ENCODE data around the gene LAMTOR1. TPM values are rescaled to one million over a fixed set of nuclear protein-coding genes. Genes with fewer than 3 reads are reported as not detected.

The LAMTOR1 gene
- total and polyA plus RNA-seq, 2 donors (not counting 3 experiments of a cell fraction or from before 2014, with no cell fraction given) = 95.1 to 174 TPM

DNA sequence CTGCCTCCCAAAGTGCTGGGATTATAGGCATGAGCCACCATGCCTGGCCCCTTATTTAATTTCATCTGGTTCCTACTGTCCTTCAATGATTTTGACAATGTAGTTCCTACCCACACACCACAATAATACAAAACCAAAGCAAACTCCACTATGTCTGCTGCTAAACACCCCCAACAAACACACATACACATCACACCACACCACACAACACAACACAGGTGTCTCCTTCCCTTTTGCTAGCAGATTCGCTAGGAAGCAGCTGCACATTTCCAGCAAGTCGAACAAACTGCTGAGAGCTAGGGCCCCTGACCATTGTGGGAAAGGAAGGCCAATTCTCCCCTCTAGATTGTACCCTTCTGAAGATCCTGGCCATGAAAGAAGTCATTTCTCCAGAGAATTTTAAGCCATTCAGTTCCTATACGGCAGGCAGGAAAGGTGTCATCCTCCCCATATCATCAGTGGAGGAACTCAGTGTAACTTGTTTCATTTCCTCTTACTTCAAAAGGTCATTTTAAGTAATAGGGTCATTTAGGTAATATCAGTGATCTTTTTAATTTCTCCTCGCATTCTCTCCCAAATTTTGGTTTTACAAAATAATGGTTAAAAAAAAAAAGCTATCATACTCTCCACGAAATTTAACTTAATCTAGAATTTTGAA, 41.2 kb downstream of the LAMTOR1 start:
- DNase-seq (ENCODE audit: low read depth, low spot score) (no peak), FAIRE-seq (no peak)
- CTCF ChIA-PET = no interaction called here
- H4K20me1 ChIP-seq (replicated peaks; ENCODE audit: control insufficient read depth, extremely low read depth, insufficient read depth, low read length) = no peaks in the 10 kb centered on the region
- H2AFZ ChIP-seq (ENCODE audit: low read depth, low read length) = no peak overlapping the region
- no peaks in the 10 kb centered on the region for H3K27me3 ChIP-seq (ENCODE audit: control insufficient read depth in 2 of 2, insufficient read depth in 2 of 2, low read length in 2 of 2)
- H3K4me3 ChIP-seq (replicated peaks in 1 of 3; ENCODE audit: insufficient read depth in 1 of 3, low read depth in 1 of 3, low read length in 3 of 3) = no peak overlapping the region
- peaks cover 35% of the 10 kb centered on the region for H3K79me2 ChIP-seq (ENCODE audit: control insufficient read depth, insufficient read depth, low read length)
- H3K27ac ChIP-seq (ENCODE audit: insufficient read depth, low read depth, low read length) = no peak overlapping the region
- H3K9ac ChIP-seq (replicated peaks; ENCODE audit: extremely low read depth, insufficient read depth, low read length) = no peak overlapping the region
- POLR2A ChIA-PET = interaction anchor here (0.6 kb wide), 1 partner anchor 19 kb away, joined by 7 read pairs; no protein-coding TSS in a partner anchor
- TF ChIP-seq MYC (IDR thresholded peaks at IDR 0.05; ENCODE audit: low read depth, low read length) (no peak), FOS (IDR thresholded peaks at IDR 0.05; ENCODE audit: borderline replicate concordance, insufficient read depth, low read length) (no peak), POLR2AphosphoS5 (IDR thresholded peaks at IDR 0.05; ENCODE audit: insufficient read depth, low read depth, low read length) (no peak), EZH2 (IDR thresholded peaks at IDR 0.05; ENCODE audit: borderline replicate concordance, low read depth, low read length, severe bottlenecking) (no peak)
- TF ChIP-seq, protein P1, sequence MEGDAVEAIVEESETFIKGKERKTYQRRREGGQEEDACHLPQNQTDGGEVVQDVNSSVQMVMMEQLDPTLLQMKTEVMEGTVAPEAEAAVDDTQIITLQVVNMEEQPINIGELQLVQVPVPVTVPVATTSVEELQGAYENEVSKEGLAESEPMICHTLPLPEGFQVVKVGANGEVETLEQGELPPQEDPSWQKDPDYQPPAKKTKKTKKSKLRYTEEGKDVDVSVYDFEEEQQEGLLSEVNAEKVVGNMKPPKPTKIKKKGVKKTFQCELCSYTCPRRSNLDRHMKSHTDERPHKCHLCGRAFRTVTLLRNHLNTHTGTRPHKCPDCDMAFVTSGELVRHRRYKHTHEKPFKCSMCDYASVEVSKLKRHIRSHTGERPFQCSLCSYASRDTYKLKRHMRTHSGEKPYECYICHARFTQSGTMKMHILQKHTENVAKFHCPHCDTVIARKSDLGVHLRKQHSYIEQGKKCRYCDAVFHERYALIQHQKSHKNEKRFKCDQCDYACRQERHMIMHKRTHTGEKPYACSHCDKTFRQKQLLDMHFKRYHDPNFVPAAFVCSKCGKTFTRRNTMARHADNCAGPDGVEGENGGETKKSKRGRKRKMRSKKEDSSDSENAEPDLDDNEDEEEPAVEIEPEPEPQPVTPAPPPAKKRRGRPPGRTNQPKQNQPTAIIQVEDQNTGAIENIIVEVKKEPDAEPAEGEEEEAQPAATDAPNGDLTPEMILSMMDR (IDR thresholded peaks at IDR 0.05; ENCODE audit: extremely low read depth in 1 of 2, insufficient read depth in 1 of 2, low read depth in 1 of 2, low read length in 2 of 2) = no peak
- TF ChIP-seq, protein P2, sequence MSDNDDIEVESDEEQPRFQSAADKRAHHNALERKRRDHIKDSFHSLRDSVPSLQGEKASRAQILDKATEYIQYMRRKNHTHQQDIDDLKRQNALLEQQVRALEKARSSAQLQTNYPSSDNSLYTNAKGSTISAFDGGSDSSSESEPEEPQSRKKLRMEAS (IDR thresholded peaks at IDR 0.05; ENCODE audit: insufficient read depth, insufficient read length) = no peak
- no peaks in the 10 kb centered on the region for H3K9me3 ChIP-seq (replicated peaks; ENCODE audit: control insufficient read depth, insufficient read depth, low read length)
- no TSS peak for BruUV-seq (replicated peaks)
- peaks cover 6% of the 10 kb centered on the region for H3K4me1 ChIP-seq (ENCODE audit: control insufficient read depth, extremely low read depth, insufficient read depth, low read length)
- no peaks in the 10 kb centered on the region for H3K9me1 ChIP-seq (replicated peaks; ENCODE audit: control insufficient read depth, extremely low read depth, insufficient read depth, low read length)
- dilution Hi-C loops (cut with MboI; ENCODE audit: extremely low pct_ligation_motif_present, low sequenced_read_pairs) (no loop called here), intact Hi-C loops (cut with micrococcal nuclease) (no loop called here)
- H3K36me3 ChIP-seq (ENCODE audit: control insufficient read depth in 2 of 2, extremely low read depth in 1 of 2, insufficient read depth in 2 of 2, low read length in 2 of 2) = peaks cover 0 to 3% of the 10 kb centered on the region in 2 experiments
- no peak overlapping the region for H3K4me2 ChIP-seq (ENCODE audit: insufficient read depth, low read length)
